ENCODE measurements around the gene LRMDA. TPM values are rescaled to one million over a fixed set of nuclear protein-coding genes. Genes with fewer than 3 reads are reported as not detected.

LRMDA gene
- total and polyA plus RNA-seq, 2 donors from 2014 or later = 23.2 to 48.6 TPM

DNA sequence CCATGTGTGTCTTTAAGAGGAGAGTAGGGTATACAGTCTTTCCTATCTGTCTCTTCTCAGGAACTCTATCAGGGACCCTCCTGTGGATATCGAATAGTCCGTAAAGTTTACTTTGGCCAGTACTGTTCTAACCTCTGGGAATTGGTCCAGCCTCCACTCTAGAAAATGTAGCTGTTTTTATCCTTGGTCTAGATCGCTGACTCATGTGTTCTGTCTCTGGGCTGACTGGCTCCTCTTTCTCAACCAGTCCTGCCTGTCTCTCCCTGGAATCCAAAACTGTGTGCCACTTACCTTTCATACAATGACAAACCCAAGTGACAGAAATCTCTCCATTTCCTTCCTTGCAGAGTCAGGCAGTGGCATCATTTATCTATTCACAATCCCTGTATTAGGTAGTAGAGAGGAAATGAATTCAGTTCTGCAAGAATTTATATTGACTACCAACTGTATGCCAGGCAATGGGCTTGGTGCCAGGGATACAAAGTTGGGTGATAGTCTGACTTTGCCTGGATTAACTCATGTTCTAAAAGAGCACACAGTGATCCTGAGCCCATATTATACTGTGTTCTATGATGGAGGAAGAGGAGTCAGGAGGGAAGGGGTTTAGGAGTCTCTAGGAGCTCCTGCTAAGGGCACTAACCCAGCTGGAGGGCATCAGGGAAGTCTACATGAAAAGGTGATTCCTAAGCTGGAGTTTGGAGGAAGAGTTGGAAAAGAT, 232.7 kb downstream of the LRMDA start:
- Histone ChIP-seq H3K36me3 (ENCODE audit: control insufficient read depth in 2 of 3, insufficient read depth in 3 of 3, low read length in 3 of 3) (no peaks in the 10 kb centered on the region), H3K27ac (ENCODE audit: low read depth in 2 of 2, low read length in 2 of 2) (no peak overlapping the region), H3K9me3 (ENCODE audit: control insufficient read depth in 2 of 3, insufficient read depth in 1 of 3, low read length in 3 of 3) (no peaks in the 10 kb centered on the region), H3K4me1 (ENCODE audit: control insufficient read depth in 2 of 3, insufficient read depth in 2 of 3, low read depth in 1 of 3, low read length in 3 of 3) (peaks cover 0 to 8% (median 4%) of the 10 kb centered on the region in 3 donors), H3K27me3 (ENCODE audit: control insufficient read depth, insufficient read depth, low read length) (no peaks in the 10 kb centered on the region), H3K9ac (ENCODE audit: low read length in 3 of 3) (no peak overlapping the region), H3K4me3 (ENCODE audit: low read length in 3 of 3) (no peak overlapping the region)
- intact Hi-C loops (cut with DNase I) = no loop called here
- FAIRE-seq = no peak
- no peak for DNase-seq
- TF ChIP-seq, protein P1, sequence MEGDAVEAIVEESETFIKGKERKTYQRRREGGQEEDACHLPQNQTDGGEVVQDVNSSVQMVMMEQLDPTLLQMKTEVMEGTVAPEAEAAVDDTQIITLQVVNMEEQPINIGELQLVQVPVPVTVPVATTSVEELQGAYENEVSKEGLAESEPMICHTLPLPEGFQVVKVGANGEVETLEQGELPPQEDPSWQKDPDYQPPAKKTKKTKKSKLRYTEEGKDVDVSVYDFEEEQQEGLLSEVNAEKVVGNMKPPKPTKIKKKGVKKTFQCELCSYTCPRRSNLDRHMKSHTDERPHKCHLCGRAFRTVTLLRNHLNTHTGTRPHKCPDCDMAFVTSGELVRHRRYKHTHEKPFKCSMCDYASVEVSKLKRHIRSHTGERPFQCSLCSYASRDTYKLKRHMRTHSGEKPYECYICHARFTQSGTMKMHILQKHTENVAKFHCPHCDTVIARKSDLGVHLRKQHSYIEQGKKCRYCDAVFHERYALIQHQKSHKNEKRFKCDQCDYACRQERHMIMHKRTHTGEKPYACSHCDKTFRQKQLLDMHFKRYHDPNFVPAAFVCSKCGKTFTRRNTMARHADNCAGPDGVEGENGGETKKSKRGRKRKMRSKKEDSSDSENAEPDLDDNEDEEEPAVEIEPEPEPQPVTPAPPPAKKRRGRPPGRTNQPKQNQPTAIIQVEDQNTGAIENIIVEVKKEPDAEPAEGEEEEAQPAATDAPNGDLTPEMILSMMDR (IDR thresholded peaks at IDR 0.05; ENCODE audit: borderline replicate concordance, extremely low read depth, insufficient read depth) = no peak

DNA sequence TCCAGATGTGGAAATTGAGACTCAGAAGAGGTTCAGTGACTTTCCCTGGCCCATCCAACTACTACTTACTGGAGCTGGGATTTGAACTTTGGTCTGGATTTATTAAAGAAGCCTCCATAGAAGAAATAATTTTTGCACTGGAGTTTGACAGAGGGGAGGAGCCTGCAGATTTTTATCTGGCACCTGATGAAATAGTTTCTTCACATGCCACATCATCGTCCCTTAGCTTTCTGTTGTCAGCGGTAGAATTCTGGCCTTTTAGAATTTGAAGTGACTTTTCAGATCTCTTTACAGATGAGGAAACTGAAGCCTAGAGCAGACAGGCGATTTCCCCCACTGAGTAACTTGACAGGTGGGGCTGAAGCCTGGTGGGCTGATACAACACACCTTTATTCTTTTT, 233.5 kb downstream of the LRMDA start:
- no peak for FAIRE-seq
- H3K4me3 ChIP-seq (ENCODE audit: low read length in 3 of 3) = no peak overlapping the region
- no peak overlapping the region for H3K27ac ChIP-seq (ENCODE audit: low read depth in 2 of 2, low read length in 2 of 2)
- intact Hi-C loops (cut with DNase I) = no loop called here
- no peak overlapping the region for H3K9ac ChIP-seq (ENCODE audit: low read length in 3 of 3)
- TF ChIP-seq, protein P1 (IDR thresholded peaks at IDR 0.05; ENCODE audit: borderline replicate concordance, extremely low read depth, insufficient read depth) = no peak
- DNase-seq = no peak
- no peaks in the 10 kb centered on the region for H3K27me3 ChIP-seq (ENCODE audit: control insufficient read depth, insufficient read depth, low read length)
- H3K9me3 ChIP-seq (ENCODE audit: control insufficient read depth in 2 of 3, insufficient read depth in 1 of 3, low read length in 3 of 3) = no peaks in the 10 kb centered on the region
- no peaks in the 10 kb centered on the region for H3K36me3 ChIP-seq (ENCODE audit: control insufficient read depth in 2 of 3, insufficient read depth in 3 of 3, low read length in 3 of 3)
- H3K4me1 ChIP-seq (ENCODE audit: control insufficient read depth in 2 of 3, insufficient read depth in 2 of 3, low read depth in 1 of 3, low read length in 3 of 3) = peaks cover 0 to 8% (median 4%) of the 10 kb centered on the region in 3 donors

DNA sequence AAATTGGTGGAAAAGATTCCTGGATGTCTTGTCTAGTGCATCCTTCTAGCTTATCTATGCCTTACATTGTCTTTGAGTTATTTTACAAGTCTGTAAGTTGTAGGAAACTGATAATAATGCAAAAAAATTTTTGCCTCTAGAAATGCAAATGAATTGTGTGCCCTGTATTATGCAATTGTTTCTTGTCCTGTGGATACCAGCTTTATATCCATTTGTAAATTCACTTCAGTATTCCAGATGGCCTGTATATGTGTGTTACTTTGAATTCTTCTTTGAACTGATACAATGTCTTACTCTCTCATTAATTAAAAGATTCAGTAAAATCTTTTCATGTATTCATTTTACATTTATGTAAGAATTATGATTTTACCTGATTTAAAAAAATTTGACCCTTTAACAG, 234.3 kb downstream of the LRMDA start:
- no peak overlapping the region for H3K4me3 ChIP-seq (ENCODE audit: low read length in 3 of 3)
- intact Hi-C loops (cut with DNase I) = no loop called here
- no peaks in the 10 kb centered on the region for H3K27me3 ChIP-seq (ENCODE audit: control insufficient read depth, insufficient read depth, low read length)
- H3K27ac ChIP-seq (ENCODE audit: low read depth in 2 of 2, low read length in 2 of 2) = no peak overlapping the region
- FAIRE-seq = no peak
- H3K4me1 ChIP-seq (ENCODE audit: control insufficient read depth in 2 of 3, insufficient read depth in 2 of 3, low read depth in 1 of 3, low read length in 3 of 3) = peaks cover 0 to 8% (median 2%) of the 10 kb centered on the region in 3 donors
- TF ChIP-seq, protein P1 (IDR thresholded peaks at IDR 0.05; ENCODE audit: borderline replicate concordance, extremely low read depth, insufficient read depth) = no peak
- DNase-seq = no peak
- H3K9me3 ChIP-seq (ENCODE audit: control insufficient read depth in 2 of 3, insufficient read depth in 1 of 3, low read length in 3 of 3) = no peaks in the 10 kb centered on the region
- H3K36me3 ChIP-seq (ENCODE audit: control insufficient read depth in 2 of 3, insufficient read depth in 3 of 3, low read length in 3 of 3) = no peaks in the 10 kb centered on the region
- H3K9ac ChIP-seq (ENCODE audit: low read length in 3 of 3) = no peak overlapping the region
